GM21526 (cell line): ENCODE results near the gene G0S2.

Experiments
- ATAC-seq: cut with Tn5 transposase; IDR thresholded peaks from one replicate; pipeline ENCODE4 v1.9.1; 2021; ENCODE audit warnings: moderate library complexity; ENCODE audit not compliant: unreplicated experiment, low FRiP score

G0S2 gene

GRCh38 chr1:209648346-209648745 lies 26.9 kb upstream of the G0S2 start:
- no peak for ATAC-seq

GRCh38 chr1:209648931-209649776 lies 26.1 kb upstream of the G0S2 start:
- no peak for ATAC-seq

GRCh38 chr1:209650454-209650853 lies 24.8 kb upstream of the G0S2 start:
- ATAC-seq = no peak

GRCh38 chr1:209651138-209651587 lies 24.0 kb upstream of the G0S2 start:
- no peak for ATAC-seq

GRCh38 chr1:209652121-209652735 lies 23.0 kb upstream of the G0S2 start, which contains the start of gene LAMB3:
Gene LAMB3, minus strand, starts transcription at chr1:209652425. Its CDS starts 1,481 bp downstream, at chr1:209650944.
- no peak for ATAC-seq

GRCh38 chr1:209652873-209653401 lies 22.3 kb upstream of the G0S2 start:
- no peak for ATAC-seq

- no peak for ATAC-seq
Measured at GRCh38 chr1:209653915-209654351, 21.3 kb upstream of the G0S2 start.

- no peak for ATAC-seq
Measured at GRCh38 chr1:209655411-209656231, 19.6 kb upstream of the G0S2 start.

GRCh38 chr1:209657140-209657879 lies 17.9 kb upstream of the G0S2 start:
- ATAC-seq = no peak

- ATAC-seq = no peak
Measured at GRCh38 chr1:209657918-209658317, 17.3 kb upstream of the G0S2 start.

GRCh38 chr1:209659909-209660308 lies 15.3 kb upstream of the G0S2 start:
- ATAC-seq = no peak

- no peak for ATAC-seq
Measured at GRCh38 chr1:209661071-209661470, 14.1 kb upstream of the G0S2 start.

- ATAC-seq = no peak
Measured at GRCh38 chr1:209662879-209663327, 12.3 kb upstream of the G0S2 start.

GRCh38 chr1:209667103-209667502 lies 8.1 kb upstream of the G0S2 start:
- ATAC-seq = no peak

GRCh38 chr1:209667708-209668107 lies 7.5 kb upstream of the G0S2 start:
- no peak for ATAC-seq

- no peak for ATAC-seq
Measured at GRCh38 chr1:209670441-209671082, 4.7 kb upstream of the G0S2 start.

- peak; percentile 88 for ATAC-seq
Measured at GRCh38 chr1:209672705-209673630, 2.2 kb upstream of the G0S2 start.

- ATAC-seq = no peak
Measured at GRCh38 chr1:209673631-209674417, 1.4 kb upstream of the G0S2 start.
